DND-41 (cell line): ENCODE data around the gene TMEM131L.
A peak's percentile ranks its signal among the peaks of the same experiment; 100 is the strongest.

Experiments used
- ATAC-seq: fragments of 200-7000 bp; cut with Tn5 transposase; 3 replicates; pipeline ENCODE4 v1.9.1; 2021; ENCODE audit warnings: low read depth; ENCODE audit not compliant: insufficient read depth
- DNase-seq: peaks from one replicate; pipeline ENCODE4 v3.0.0-alpha.2; 2020
- H2AFZ ChIP-seq: 2 replicates; pipeline ENCODE4 v1.6.0; 2012; ENCODE audit warnings: low read depth, low read length
- H3K27ac ChIP-seq: 2 replicates; pipeline ENCODE4 v1.5.1; 2012; ENCODE audit warnings: low read length, inconsistent platforms
- H3K27me3 ChIP-seq: fragments of 200-600 bp; sonication (generic); 2 replicates; pipeline ENCODE4 v1.6.0; 2012; ENCODE audit warnings: low read length, mild to moderate bottlenecking, inconsistent platforms; ENCODE audit not compliant: insufficient read depth, poor library complexity
- H3K36me3 ChIP-seq: 2 replicates; pipeline ENCODE4 v1.5.1; 2012; ENCODE audit warnings: low read length, inconsistent platforms; ENCODE audit not compliant: insufficient read depth
- H3K4me1 ChIP-seq: 2 replicates; pipeline ENCODE4 v1.5.1; 2012; ENCODE audit warnings: mild to moderate bottlenecking, low read length; ENCODE audit not compliant: insufficient read depth
- H3K4me2 ChIP-seq: 2 replicates; pipeline ENCODE4 v1.6.0; 2012; ENCODE audit warnings: mild to moderate bottlenecking, moderate library complexity, low read length, inconsistent platforms; ENCODE audit not compliant: insufficient read depth
- H3K4me3 ChIP-seq, 2 experiments: fragments of 200-600 bp in 1 of 2; shearing (Covaris generic) in 1 of 2; 2 replicates each; pipeline ENCODE4 v1.5.1; 2012 to 2016; ENCODE audit warnings: inconsistent platforms in 2 of 2, low read length in 2 of 2, mild to moderate bottlenecking in 2 of 2, low read depth in 1 of 2, moderate library complexity in 1 of 2
- H3K79me2 ChIP-seq: 2 replicates; pipeline ENCODE4 v1.6.0; 2012; ENCODE audit warnings: low read length, inconsistent platforms; ENCODE audit not compliant: insufficient read depth
- H3K9ac ChIP-seq: 2 replicates; pipeline ENCODE4 v1.6.0; 2012; ENCODE audit warnings: low read depth, mild to moderate bottlenecking, inconsistent platforms, low read length, moderate library complexity
- H3K9me3 ChIP-seq: 2 replicates; pipeline ENCODE4 v1.5.1; 2012; ENCODE audit warnings: low read length, moderate library complexity, mild to moderate bottlenecking, inconsistent platforms; ENCODE audit not compliant: insufficient read depth, severe bottlenecking
- H4K20me1 ChIP-seq: 2 replicates; pipeline ENCODE4 v1.6.0; 2012; ENCODE audit warnings: low read length; ENCODE audit not compliant: insufficient read depth
- CTCF ChIP-seq: IDR thresholded peaks from 2 replicates; pipeline ENCODE4 v1.5.1; 2012; ENCODE audit warnings: borderline replicate concordance, low read length, moderate library complexity, mild to moderate bottlenecking; ENCODE audit not compliant: poor library complexity, severe bottlenecking; ENCODE audit errors: extremely low read depth
- EZH2 ChIP-seq: IDR thresholded peaks from 3 replicates; pipeline ENCODE4 v1.6.1; 2012; ENCODE audit warnings: borderline replicate concordance, low read depth, mild to moderate bottlenecking, moderate library complexity, low read length, inconsistent platforms; ENCODE audit not compliant: severe bottlenecking

Gene TMEM131L

GRCh38 chr4:153489856-153490558 lies 23.8 kb downstream of the TMEM131L start:
- Histone ChIP-seq H3K9ac (no peak overlapping the region), H3K27me3 (no peaks in the 10 kb centered on the region), H4K20me1 (peaks cover 95% of the 10 kb centered on the region), H3K27ac (peak overlapping the region; percentile 61), H2AFZ (no peak overlapping the region), H3K79me2 (peaks cover 100% of the 10 kb centered on the region), H3K4me1 (peaks cover 70% of the 10 kb centered on the region), H3K4me2 (no peak overlapping the region), H3K9me3 (no peaks in the 10 kb centered on the region), H3K4me3 (no peak overlapping the region), H3K36me3 (peaks cover 94% of the 10 kb centered on the region)
- TF ChIP-seq CTCF (no peak), EZH2 (no peak)
- DNase-seq (no peak), ATAC-seq (no peak)

DNA sequence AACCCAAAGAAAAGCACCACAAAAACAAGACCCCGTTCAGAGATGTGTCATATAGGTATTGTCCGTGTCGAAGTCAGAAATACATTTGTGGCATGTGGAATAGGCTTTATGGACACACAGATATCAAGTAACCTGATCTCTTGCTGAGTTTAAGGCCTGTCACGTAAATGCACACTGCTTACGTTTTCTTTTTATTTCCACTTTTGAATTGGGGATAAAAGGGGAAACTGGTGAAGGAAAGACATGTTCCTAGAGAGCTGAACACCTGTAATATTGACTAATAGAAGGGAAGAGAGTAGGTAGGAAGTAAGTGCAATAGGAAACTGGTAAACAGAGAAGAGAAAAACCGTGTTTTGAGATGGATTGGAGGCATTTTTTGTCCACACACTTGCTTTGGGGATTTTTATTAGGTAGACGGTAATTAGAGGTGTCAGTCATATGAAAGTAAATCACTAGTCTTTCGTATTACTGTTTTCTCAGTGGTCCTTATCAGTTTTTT lies 24.9 kb downstream of the TMEM131L start:
- Histone ChIP-seq H3K27me3 (no peaks in the 10 kb centered on the region), H3K9me3 (no peaks in the 10 kb centered on the region), H3K9ac (no peak overlapping the region), H2AFZ (no peak overlapping the region), H3K4me3 (no peak overlapping the region), H4K20me1 (peaks cover 95% of the 10 kb centered on the region), H3K36me3 (peaks cover 94% of the 10 kb centered on the region), H3K79me2 (peaks cover 100% of the 10 kb centered on the region), H3K27ac (peak overlapping the region; percentile 41; the same call in 1 of the 2 replicates), H3K4me2 (no peak overlapping the region), H3K4me1 (peaks cover 69% of the 10 kb centered on the region)
- DNase-seq (no peak), ATAC-seq (no peak)
- TF ChIP-seq EZH2: no peak
- TF ChIP-seq CTCF: no peak

GRCh38 chr4:153494562-153494961 lies 28.4 kb downstream of the TMEM131L start:
- no peak overlapping the region for H3K9ac ChIP-seq
- H3K4me3 ChIP-seq: no peak overlapping the region
- no peak overlapping the region for H3K27ac ChIP-seq
- H3K4me1 ChIP-seq: peaks cover 63% of the 10 kb centered on the region
- no peaks in the 10 kb centered on the region for H3K9me3 ChIP-seq
- H3K79me2 ChIP-seq: peaks cover 100% of the 10 kb centered on the region
- no peak for TF ChIP-seq CTCF
- TF ChIP-seq EZH2: no peak
- ATAC-seq (no peak), DNase-seq (no peak)
- H2AFZ ChIP-seq: no peak overlapping the region
- peaks cover 93% of the 10 kb centered on the region for H4K20me1 ChIP-seq
- H3K27me3 ChIP-seq: no peaks in the 10 kb centered on the region
- H3K4me2 ChIP-seq: 0 out of 2 replicates have a peak overlapping the region, but pooled peaks have one; percentile 13
- H3K36me3 ChIP-seq: peaks cover 93% of the 10 kb centered on the region
